Neutrophil (primary cell): ENCODE measurements around the gene TEX30.

Experiments
- H3K27ac ChIP-seq: fragments of 200-600 bp; sonication (generic); 2 replicates; pipeline ENCODE4 v1.5.1; 2016; ENCODE audit warnings: mild to moderate bottlenecking, moderate library complexity
- H3K27me3 ChIP-seq: fragments of 200-600 bp; sonication (generic); 2 replicates; pipeline ENCODE4 v1.6.0; 2016; ENCODE audit warnings: mild to moderate bottlenecking
- H3K36me3 ChIP-seq: fragments of 200-600 bp; sonication (generic); 2 replicates; pipeline ENCODE4 v1.5.1; 2017
- H3K4me1 ChIP-seq, 2 experiments: fragments of 200-600 bp in 1 of 2; sonication (generic) in 1 of 2; 1 replicate in 1 of 2; 2 replicates in 1 of 2; pipeline versions ENCODE4 v1.5.1 to v1.6.1; 2013 to 2016; ENCODE audit warnings: low read depth in 1 of 2, low read length in 1 of 2, mild to moderate bottlenecking in 1 of 2, moderate library complexity in 1 of 2; ENCODE audit not compliant: control insufficient read depth in 1 of 2, insufficient read depth in 1 of 2
- H3K4me3 ChIP-seq, 2 experiments: fragments of 200-600 bp in 1 of 2; sonication (generic) in 1 of 2; 1 replicate in 1 of 2; 2 replicates in 1 of 2; pipeline ENCODE4 v1.5.1; 2013 to 2016; ENCODE audit warnings: low read depth in 1 of 2, low read length in 1 of 2, mild to moderate bottlenecking in 1 of 2, moderate library complexity in 1 of 2
- H3K9me3 ChIP-seq: fragments of 200-600 bp; sonication (generic); 2 replicates; pipeline ENCODE4 v1.5.1; 2016
- CTCF ChIP-seq: fragments of 200-600 bp; sonication (generic); IDR thresholded peaks from 2 replicates; pipeline ENCODE4 v1.5.1; 2016; ENCODE audit warnings: antibody characterized with exemption

TEX30 gene

GRCh38 chr13:102771298-102772041, 2.1 kb downstream of the TEX30 start:
- H3K27me3 ChIP-seq = peaks cover 8% of the 10 kb centered on the region
- peaks cover 4% of the 10 kb centered on the region for H3K36me3 ChIP-seq
- H3K4me3 ChIP-seq = no peak overlapping the region
- no peak for TF ChIP-seq CTCF
- peaks cover 27 to 28% of the 10 kb centered on the region in 2 experiments for H3K4me1 ChIP-seq
- no peak overlapping the region for H3K27ac ChIP-seq
- H3K9me3 ChIP-seq = no peaks in the 10 kb centered on the region

GRCh38 chr13:102770435-102770834, 3.2 kb downstream of the TEX30 start:
- H3K4me3 ChIP-seq = no peak overlapping the region
- no peak overlapping the region for H3K27ac ChIP-seq
- no peak for TF ChIP-seq CTCF
- H3K36me3 ChIP-seq = peaks cover 9% of the 10 kb centered on the region
- H3K9me3 ChIP-seq = no peaks in the 10 kb centered on the region
- peaks cover 27 to 28% of the 10 kb centered on the region in 2 experiments for H3K4me1 ChIP-seq
- peaks cover 8% of the 10 kb centered on the region for H3K27me3 ChIP-seq

- Histone ChIP-seq H3K9me3 (no peaks in the 10 kb centered on the region), H3K4me1 (peaks cover 27 to 28% of the 10 kb centered on the region in 2 experiments), H3K36me3 (peaks cover 9% of the 10 kb centered on the region), H3K4me3 (no peak overlapping the region), H3K27ac (no peak overlapping the region), H3K27me3 (peaks cover 8% of the 10 kb centered on the region)
- no peak for TF ChIP-seq CTCF
Observed at GRCh38 chr13:102769679-102770078, 3.9 kb downstream of the TEX30 start.

GRCh38 chr13:102768909-102769308, 4.7 kb downstream of the TEX30 start:
- Histone ChIP-seq H3K36me3 (peaks cover 9% of the 10 kb centered on the region), H3K4me1 (peaks cover 23% of the 10 kb centered on the region in 2 experiments), H3K4me3 (no peak overlapping the region), H3K27me3 (peaks cover 8% of the 10 kb centered on the region), H3K9me3 (no peaks in the 10 kb centered on the region), H3K27ac (no peak overlapping the region)
- no peak for TF ChIP-seq CTCF

- no peak for TF ChIP-seq CTCF
- no peak overlapping the region for H3K4me3 ChIP-seq
- H3K9me3 ChIP-seq = no peaks in the 10 kb centered on the region
- no peak overlapping the region for H3K27ac ChIP-seq
- H3K36me3 ChIP-seq = peaks cover 9% of the 10 kb centered on the region
- no peaks in the 10 kb centered on the region for H3K4me1 ChIP-seq
- no peaks in the 10 kb centered on the region for H3K27me3 ChIP-seq
Observed at GRCh38 chr13:102763741-102764140, 9.8 kb downstream of the TEX30 start.
